Peyer's patch (tissue), 4 donors: ENCODE measurements around the gene HIVEP2.

ENCODE experiments used
- CTCF ChIP-seq, 6 experiments: fragments of 450-650 bp in 4 of 6; fragments of 200-600 bp in 2 of 6; sonication (generic) in 1 of 6; IDR thresholded peaks; one replicate each; pipeline ENCODE4 v1.5.1; 2017 to 2019; ENCODE audit warnings: antibody characterized with exemption in 6 of 6, mild to moderate bottlenecking in 3 of 6, moderate library complexity in 1 of 6
- POLR2A ChIP-seq, 2 donors: fragments of 450-650 bp; IDR thresholded peaks; one replicate each; pipeline ENCODE4 v1.5.1; 2017; ENCODE audit warnings: antibody characterized with exemption in 2 of 2, mild to moderate bottlenecking in 2 of 2, moderate library complexity in 2 of 2

GRCh38 chr6:142802124-142802523, 142.9 kb downstream of the HIVEP2 start:
- no peak for TF ChIP-seq POLR2A (IDR thresholded peaks at IDR 0.05)
- TF ChIP-seq CTCF (IDR thresholded peaks at IDR 0.05) = no peak
